Neural cell (in vitro differentiated cells): ENCODE results near the gene UBA1. TPM values are rescaled to one million over a fixed set of nuclear protein-coding genes. Genes with fewer than 3 reads are reported as not detected.

Experiments
- H2AFZ ChIP-seq: fragments of 200-600, 300-800 bp; sonication (generic), shearing (Covaris generic); 2 replicates; pipeline ENCODE4 v1.6.0; 2014; ENCODE audit warnings: low read depth, mild to moderate bottlenecking, antibody characterized with exemption, low read length, moderate library complexity
- H3F3A ChIP-seq: fragments of 200-600 bp; shearing (Covaris generic); 2 replicates; pipeline ENCODE4 v1.6.1; 2016; ENCODE audit warnings: mild to moderate bottlenecking, moderate library complexity, mixed read lengths, antibody characterized with exemption, low read length; ENCODE audit not compliant: insufficient read depth, poor library complexity, severe bottlenecking
- H3K27ac ChIP-seq: fragments of 200-600, 300-800 bp; sonication (generic), shearing (Covaris generic); 2 replicates; pipeline ENCODE4 v1.5.1; 2014; ENCODE audit warnings: mild to moderate bottlenecking, low read length, moderate library complexity
- H3K27me3 ChIP-seq: fragments of 300-800, 200-600 bp; sonication (generic), shearing (Covaris generic); 2 replicates; pipeline ENCODE4 v1.6.0; 2014; ENCODE audit warnings: mild to moderate bottlenecking, low read depth, low read length, moderate library complexity; ENCODE audit not compliant: insufficient read depth
- H3K36me3 ChIP-seq: fragments of 300-800, 200-600 bp; sonication (generic), shearing (Covaris generic); 2 replicates; pipeline ENCODE4 v1.5.1; 2014; ENCODE audit warnings: mild to moderate bottlenecking, antibody characterized with exemption, low read length, moderate library complexity; ENCODE audit not compliant: insufficient read depth
- H3K4me2 ChIP-seq: fragments of 300-800, 200-600 bp; sonication (generic), shearing (Covaris generic); 2 replicates; pipeline ENCODE4 v1.6.0; 2014; ENCODE audit warnings: mild to moderate bottlenecking, low read length
- H3K4me3 ChIP-seq: fragments of 300-800, 200-600 bp; sonication (generic), shearing (Covaris generic); 2 replicates; pipeline ENCODE4 v1.5.1; 2014; ENCODE audit warnings: mild to moderate bottlenecking, low read length, moderate library complexity
- H3K79me2 ChIP-seq: fragments of 200-600 bp; shearing (Covaris generic); replicated peaks from 2 replicates; pipeline ENCODE4 v1.6.0; 2014; ENCODE audit warnings: mild to moderate bottlenecking, low read length, moderate library complexity; ENCODE audit not compliant: insufficient read depth
- H3K9ac ChIP-seq: fragments of 300-800, 200-600 bp; sonication (generic), shearing (Covaris generic); 2 replicates; pipeline ENCODE4 v1.6.1; 2016; ENCODE audit warnings: mild to moderate bottlenecking, low read length, mixed read lengths
- H3K9me2 ChIP-seq: fragments of 200-600 bp; shearing (Covaris generic); 2 replicates; pipeline ENCODE4 v1.6.1; 2016; ENCODE audit warnings: mild to moderate bottlenecking, low read length, mixed read lengths; ENCODE audit not compliant: insufficient read depth
- H3K9me3 ChIP-seq: fragments of 200-600, 300-800 bp; sonication (generic), shearing (Covaris generic); 2 replicates; pipeline ENCODE4 v1.6.1; 2016; ENCODE audit warnings: mild to moderate bottlenecking, mixed run types, low read length, moderate library complexity, mixed read lengths
- H4K20me1 ChIP-seq: fragments of 200-600 bp; shearing (Covaris generic); 2 replicates; pipeline ENCODE4 v1.6.1; 2016; ENCODE audit warnings: mild to moderate bottlenecking, mixed run types; ENCODE audit not compliant: insufficient read depth
- CTCF ChIP-seq: fragments of 450-650 bp; IDR thresholded peaks from 2 replicates; pipeline ENCODE4 v1.5.1; 2014; ENCODE audit warnings: antibody characterized with exemption, mild to moderate bottlenecking, moderate library complexity; ENCODE audit not compliant: poor library complexity, severe bottlenecking
- EP300 ChIP-seq: fragments of 450-650 bp; conservative IDR thresholded peaks from 2 replicates; pipeline ENCODE4 v1.6.1; 2014; ENCODE audit warnings: antibody characterized with exemption, mild to moderate bottlenecking, moderate library complexity; ENCODE audit not compliant: poor library complexity, severe bottlenecking
- EZH2 ChIP-seq: fragments of 200-600, 300-800 bp; shearing (Covaris generic), sonication (generic); IDR thresholded peaks from 2 replicates; pipeline ENCODE4 v1.6.1; 2014; ENCODE audit warnings: antibody characterized with exemption, low read length, borderline replicate concordance, mild to moderate bottlenecking; ENCODE audit not compliant: insufficient read depth, poor library complexity, severe bottlenecking
- MXI1 ChIP-seq: fragments of 450-650 bp; conservative IDR thresholded peaks from 2 replicates; pipeline ENCODE4 v1.6.1; 2014; ENCODE audit warnings: antibody characterized with exemption, mild to moderate bottlenecking; ENCODE audit not compliant: poor library complexity, severe bottlenecking
- POLR2AphosphoS5 ChIP-seq: IDR thresholded peaks from 2 replicates; pipeline ENCODE4 v1.6.1; 2012
- RAD21 ChIP-seq: fragments of 450-650 bp; conservative IDR thresholded peaks from 2 replicates; pipeline ENCODE4 v1.6.1; 2014; ENCODE audit warnings: antibody characterized with exemption, mild to moderate bottlenecking, moderate library complexity
- SMC3 ChIP-seq: fragments of 450-650 bp; conservative IDR thresholded peaks from 2 replicates; pipeline ENCODE4 v1.6.1; 2014; ENCODE audit warnings: antibody characterized with exemption, mild to moderate bottlenecking, moderate library complexity; ENCODE audit not compliant: poor library complexity
- TAF1 ChIP-seq: IDR thresholded peaks from 2 replicates; pipeline ENCODE4 v1.6.1; 2012; ENCODE audit warnings: low read depth
- polyA plus RNA-seq: library from polyadenylated mRNA; depleted of rRNA; stranded (reverse); fragments of >200 nt; gene quantifications from 2 replicates; pipeline ENCODE4 v1.2.3, GENCODE V29; 2014
- TF ChIP-seq, protein P1 (sequence below): IDR thresholded peaks from 2 replicates; pipeline ENCODE4 v1.6.1; 2012; ENCODE audit warnings: borderline replicate concordance

UBA1 gene
- polyA plus RNA-seq, 1 donor from 2014 or later: 132 TPM

DNA sequence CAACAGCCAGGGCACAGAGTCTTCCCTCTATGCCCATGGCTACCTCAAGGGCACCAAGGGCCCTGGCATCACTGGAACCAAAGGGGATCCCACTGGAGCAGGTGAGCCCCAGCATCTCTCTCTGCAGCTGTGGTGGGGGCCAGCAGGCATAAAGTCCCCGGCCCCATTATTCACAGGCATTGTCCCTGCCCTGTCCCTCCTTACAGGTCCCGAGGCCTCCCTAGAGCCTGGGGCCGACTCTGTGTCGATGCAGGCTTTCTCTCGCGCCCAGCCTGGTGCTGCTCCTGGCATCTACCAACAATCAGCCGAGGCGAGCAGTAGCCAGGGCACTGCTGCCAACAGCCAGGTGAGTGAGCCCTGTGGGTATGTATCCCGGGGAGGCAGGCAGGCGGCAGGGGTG lies 12.3 kb upstream of the UBA1 start:
- H3K27ac ChIP-seq: no peak overlapping the region
- H3K27me3 ChIP-seq: no peaks in the 10 kb centered on the region
- H2AFZ ChIP-seq: no peak overlapping the region

GRCh38 chrX:47182106-47182700 lies 11.4 kb upstream of the UBA1 start:
- Histone ChIP-seq H3K27me3 (no peaks in the 10 kb centered on the region), H3K9me2 (no peaks in the 10 kb centered on the region), H4K20me1 (no peaks in the 10 kb centered on the region), H3K4me3 (no peak overlapping the region), H3K9ac (no peak overlapping the region), H3K9me3 (no peaks in the 10 kb centered on the region), H3K27ac (no peak overlapping the region), H3K36me3 (no peaks in the 10 kb centered on the region), H3K4me2 (no peak overlapping the region), H2AFZ (no peak overlapping the region), H3K79me2 (no peaks in the 10 kb centered on the region), H3F3A (no peaks in the 10 kb centered on the region)
- TF ChIP-seq POLR2AphosphoS5: no peak
- TF ChIP-seq RAD21: no peak
- TF ChIP-seq SMC3: no peak
- TF ChIP-seq, protein P1, sequence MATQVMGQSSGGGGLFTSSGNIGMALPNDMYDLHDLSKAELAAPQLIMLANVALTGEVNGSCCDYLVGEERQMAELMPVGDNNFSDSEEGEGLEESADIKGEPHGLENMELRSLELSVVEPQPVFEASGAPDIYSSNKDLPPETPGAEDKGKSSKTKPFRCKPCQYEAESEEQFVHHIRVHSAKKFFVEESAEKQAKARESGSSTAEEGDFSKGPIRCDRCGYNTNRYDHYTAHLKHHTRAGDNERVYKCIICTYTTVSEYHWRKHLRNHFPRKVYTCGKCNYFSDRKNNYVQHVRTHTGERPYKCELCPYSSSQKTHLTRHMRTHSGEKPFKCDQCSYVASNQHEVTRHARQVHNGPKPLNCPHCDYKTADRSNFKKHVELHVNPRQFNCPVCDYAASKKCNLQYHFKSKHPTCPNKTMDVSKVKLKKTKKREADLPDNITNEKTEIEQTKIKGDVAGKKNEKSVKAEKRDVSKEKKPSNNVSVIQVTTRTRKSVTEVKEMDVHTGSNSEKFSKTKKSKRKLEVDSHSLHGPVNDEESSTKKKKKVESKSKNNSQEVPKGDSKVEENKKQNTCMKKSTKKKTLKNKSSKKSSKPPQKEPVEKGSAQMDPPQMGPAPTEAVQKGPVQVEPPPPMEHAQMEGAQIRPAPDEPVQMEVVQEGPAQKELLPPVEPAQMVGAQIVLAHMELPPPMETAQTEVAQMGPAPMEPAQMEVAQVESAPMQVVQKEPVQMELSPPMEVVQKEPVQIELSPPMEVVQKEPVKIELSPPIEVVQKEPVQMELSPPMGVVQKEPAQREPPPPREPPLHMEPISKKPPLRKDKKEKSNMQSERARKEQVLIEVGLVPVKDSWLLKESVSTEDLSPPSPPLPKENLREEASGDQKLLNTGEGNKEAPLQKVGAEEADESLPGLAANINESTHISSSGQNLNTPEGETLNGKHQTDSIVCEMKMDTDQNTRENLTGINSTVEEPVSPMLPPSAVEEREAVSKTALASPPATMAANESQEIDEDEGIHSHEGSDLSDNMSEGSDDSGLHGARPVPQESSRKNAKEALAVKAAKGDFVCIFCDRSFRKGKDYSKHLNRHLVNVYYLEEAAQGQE: no peak
- TF ChIP-seq TAF1: no peak
- no peak for TF ChIP-seq MXI1

More for the DNA sequence above, 12.3 kb upstream of the UBA1 start:
- no peak overlapping the region for H3K4me3 ChIP-seq
- TF ChIP-seq CTCF (no peak), TAF1 (no peak), SMC3 (no peak), EZH2 (no peak), RAD21 (no peak), POLR2AphosphoS5 (no peak), MXI1 (no peak), EP300 (no peak)
- TF ChIP-seq, protein P1: no peak
- H3K79me2 ChIP-seq: no peaks in the 10 kb centered on the region
- H3K9me2 ChIP-seq: no peaks in the 10 kb centered on the region
- no peak overlapping the region for H3K9ac ChIP-seq
- no peaks in the 10 kb centered on the region for H3K36me3 ChIP-seq
- H4K20me1 ChIP-seq: no peaks in the 10 kb centered on the region
- no peak overlapping the region for H3K4me2 ChIP-seq
- H3K9me3 ChIP-seq: no peaks in the 10 kb centered on the region
- H3F3A ChIP-seq: no peaks in the 10 kb centered on the region
